Measurements from ENCODE around the gene SNX7.

Gene SNX7

GRCh38 chr1:98761219-98761865, 99.8 kb downstream of the SNX7 start:
- Histone ChIP-seq H3K36me3 (ENCODE audit: control insufficient read depth in 2 of 2, insufficient read depth in 2 of 2, low read length in 2 of 2) (peaks cover 0 to 6% of the 10 kb centered on the region in 2 donors), H3K27ac (ENCODE audit: low read depth in 2 of 2, low read length in 2 of 2) (no peak overlapping the region), H3K4me1 (ENCODE audit: control insufficient read depth in 2 of 2, insufficient read depth in 2 of 2, low read length in 2 of 2) (no peaks in the 10 kb centered on the region), H3K9ac (ENCODE audit: low read depth in 1 of 2, low read length in 2 of 2) (no peak overlapping the region), H3K27me3 (ENCODE audit: control insufficient read depth in 2 of 2, insufficient read depth in 2 of 2, low read length in 2 of 2) (no peaks in the 10 kb centered on the region), H3K4me3 (ENCODE audit: low read length in 2 of 2) (no peak overlapping the region), H3K9me3 (ENCODE audit: control insufficient read depth in 2 of 2, low read length in 2 of 2) (no peaks in the 10 kb centered on the region)

- Histone ChIP-seq H3K9ac (ENCODE audit: low read depth in 1 of 2, low read length in 2 of 2) (no peak overlapping the region), H3K4me3 (ENCODE audit: low read length in 2 of 2) (no peak overlapping the region), H3K27me3 (ENCODE audit: control insufficient read depth in 2 of 2, insufficient read depth in 2 of 2, low read length in 2 of 2) (no peaks in the 10 kb centered on the region), H3K4me1 (ENCODE audit: control insufficient read depth in 2 of 2, insufficient read depth in 2 of 2, low read length in 2 of 2) (no peaks in the 10 kb centered on the region), H3K36me3 (ENCODE audit: control insufficient read depth in 2 of 2, insufficient read depth in 2 of 2, low read length in 2 of 2) (peaks cover 0 to 6% of the 10 kb centered on the region in 2 donors), H3K27ac (ENCODE audit: low read depth in 2 of 2, low read length in 2 of 2) (no peak overlapping the region), H3K9me3 (ENCODE audit: control insufficient read depth in 2 of 2, low read length in 2 of 2) (no peaks in the 10 kb centered on the region)
These were observed 102.1 kb downstream of the SNX7 start for GRCh38 chr1:98763488-98764150.

- Histone ChIP-seq H3K9me3 (ENCODE audit: control insufficient read depth in 2 of 2, low read length in 2 of 2) (no peaks in the 10 kb centered on the region), H3K4me1 (ENCODE audit: control insufficient read depth in 2 of 2, insufficient read depth in 2 of 2, low read length in 2 of 2) (no peaks in the 10 kb centered on the region), H3K27ac (ENCODE audit: low read depth in 2 of 2, low read length in 2 of 2) (no peak overlapping the region)
These were observed 103.0 kb downstream of the SNX7 start for GRCh38 chr1:98764485-98764884.

GRCh38 chr1:98766255-98766654, 104.7 kb downstream of the SNX7 start:
- Histone ChIP-seq H3K36me3 (ENCODE audit: control insufficient read depth in 2 of 2, insufficient read depth in 2 of 2, low read length in 2 of 2) (peaks cover 0 to 6% of the 10 kb centered on the region in 2 donors), H3K9ac (ENCODE audit: low read depth in 1 of 2, low read length in 2 of 2) (no peak overlapping the region), H3K4me1 (ENCODE audit: control insufficient read depth in 2 of 2, insufficient read depth in 2 of 2, low read length in 2 of 2) (no peaks in the 10 kb centered on the region), H3K27ac (ENCODE audit: low read depth in 2 of 2, low read length in 2 of 2) (no peak overlapping the region), H3K9me3 (ENCODE audit: control insufficient read depth in 2 of 2, low read length in 2 of 2) (no peaks in the 10 kb centered on the region), H3K27me3 (ENCODE audit: control insufficient read depth in 2 of 2, insufficient read depth in 2 of 2, low read length in 2 of 2) (no peaks in the 10 kb centered on the region), H3K4me3 (ENCODE audit: low read length in 2 of 2) (no peak overlapping the region)

More at GRCh38 chr1:98764485-98764884, 103.0 kb downstream of the SNX7 start:
- Histone ChIP-seq H3K9ac (ENCODE audit: low read depth in 1 of 2, low read length in 2 of 2) (no peak overlapping the region), H3K4me3 (ENCODE audit: low read length in 2 of 2) (no peak overlapping the region), H3K27me3 (ENCODE audit: control insufficient read depth in 2 of 2, insufficient read depth in 2 of 2, low read length in 2 of 2) (no peaks in the 10 kb centered on the region), H3K36me3 (ENCODE audit: control insufficient read depth in 2 of 2, insufficient read depth in 2 of 2, low read length in 2 of 2) (peaks cover 0 to 6% of the 10 kb centered on the region in 2 donors)

- Histone ChIP-seq H3K4me1 (ENCODE audit: control insufficient read depth in 2 of 2, insufficient read depth in 2 of 2, low read length in 2 of 2) (no peaks in the 10 kb centered on the region), H3K9ac (ENCODE audit: low read depth in 1 of 2, low read length in 2 of 2) (no peak overlapping the region), H3K4me3 (ENCODE audit: low read length in 2 of 2) (no peak overlapping the region), H3K36me3 (ENCODE audit: control insufficient read depth in 2 of 2, insufficient read depth in 2 of 2, low read length in 2 of 2) (peaks cover 0 to 3% of the 10 kb centered on the region in 2 donors), H3K27me3 (ENCODE audit: control insufficient read depth in 2 of 2, insufficient read depth in 2 of 2, low read length in 2 of 2) (no peaks in the 10 kb centered on the region), H3K27ac (ENCODE audit: low read depth in 2 of 2, low read length in 2 of 2) (no peak overlapping the region), H3K9me3 (ENCODE audit: control insufficient read depth in 2 of 2, low read length in 2 of 2) (no peaks in the 10 kb centered on the region)
These were observed 107.6 kb downstream of the SNX7 start for GRCh38 chr1:98769162-98769561.

- H3K4me1 ChIP-seq (ENCODE audit: control insufficient read depth in 2 of 2, insufficient read depth in 2 of 2, low read length in 2 of 2), result no peaks in the 10 kb centered on the region
- no peak overlapping the region for H3K9ac ChIP-seq (ENCODE audit: low read depth in 1 of 2, low read length in 2 of 2)
- H3K27me3 ChIP-seq (ENCODE audit: control insufficient read depth in 2 of 2, insufficient read depth in 2 of 2, low read length in 2 of 2), result no peaks in the 10 kb centered on the region
- no peaks in the 10 kb centered on the region for H3K9me3 ChIP-seq (ENCODE audit: control insufficient read depth in 2 of 2, low read length in 2 of 2)
- no peak overlapping the region for H3K27ac ChIP-seq (ENCODE audit: low read depth in 2 of 2, low read length in 2 of 2)
- H3K4me3 ChIP-seq (ENCODE audit: low read length in 2 of 2), result no peak overlapping the region
- H3K36me3 ChIP-seq (ENCODE audit: control insufficient read depth in 2 of 2, insufficient read depth in 2 of 2, low read length in 2 of 2), result no peaks in the 10 kb centered on the region
These were observed 120.4 kb downstream of the SNX7 start for GRCh38 chr1:98781906-98782305.

- Histone ChIP-seq H3K36me3 (ENCODE audit: control insufficient read depth in 2 of 2, insufficient read depth in 2 of 2, low read length in 2 of 2) (no peaks in the 10 kb centered on the region), H3K4me3 (ENCODE audit: low read length in 2 of 2) (no peak overlapping the region), H3K27ac (ENCODE audit: low read depth in 2 of 2, low read length in 2 of 2) (no peak overlapping the region), H3K9me3 (ENCODE audit: control insufficient read depth in 2 of 2, low read length in 2 of 2) (no peaks in the 10 kb centered on the region), H3K27me3 (ENCODE audit: control insufficient read depth in 2 of 2, insufficient read depth in 2 of 2, low read length in 2 of 2) (no peaks in the 10 kb centered on the region), H3K9ac (ENCODE audit: low read depth in 1 of 2, low read length in 2 of 2) (no peak overlapping the region), H3K4me1 (ENCODE audit: control insufficient read depth in 2 of 2, insufficient read depth in 2 of 2, low read length in 2 of 2) (no peaks in the 10 kb centered on the region)
These were observed 122.3 kb downstream of the SNX7 start for GRCh38 chr1:98783821-98784220.

GRCh38 chr1:98791498-98791897, 130.0 kb downstream of the SNX7 start:
- Histone ChIP-seq H3K27ac (ENCODE audit: low read depth in 2 of 2, low read length in 2 of 2) (no peak overlapping the region), H3K9me3 (ENCODE audit: control insufficient read depth in 2 of 2, low read length in 2 of 2) (no peaks in the 10 kb centered on the region), H3K4me3 (ENCODE audit: low read length in 2 of 2) (no peak overlapping the region), H3K4me1 (ENCODE audit: control insufficient read depth in 2 of 2, insufficient read depth in 2 of 2, low read length in 2 of 2) (no peaks in the 10 kb centered on the region), H3K27me3 (ENCODE audit: control insufficient read depth in 2 of 2, insufficient read depth in 2 of 2, low read length in 2 of 2) (no peaks in the 10 kb centered on the region), H3K36me3 (ENCODE audit: control insufficient read depth in 2 of 2, insufficient read depth in 2 of 2, low read length in 2 of 2) (no peaks in the 10 kb centered on the region), H3K9ac (ENCODE audit: low read depth in 1 of 2, low read length in 2 of 2) (no peak overlapping the region)

GRCh38 chr1:98792123-98792522, 130.6 kb downstream of the SNX7 start:
- no peak overlapping the region for H3K27ac ChIP-seq (ENCODE audit: low read depth in 2 of 2, low read length in 2 of 2)
- no peak overlapping the region for H3K4me3 ChIP-seq (ENCODE audit: low read length in 2 of 2)
- no peaks in the 10 kb centered on the region for H3K36me3 ChIP-seq (ENCODE audit: control insufficient read depth in 2 of 2, insufficient read depth in 2 of 2, low read length in 2 of 2)

GRCh38 chr1:98793136-98793535, 131.6 kb downstream of the SNX7 start:
- H3K27me3 ChIP-seq (ENCODE audit: control insufficient read depth in 2 of 2, insufficient read depth in 2 of 2, low read length in 2 of 2), result no peaks in the 10 kb centered on the region
- no peaks in the 10 kb centered on the region for H3K36me3 ChIP-seq (ENCODE audit: control insufficient read depth in 2 of 2, insufficient read depth in 2 of 2, low read length in 2 of 2)

More at GRCh38 chr1:98792123-98792522, 130.6 kb downstream of the SNX7 start:
- Histone ChIP-seq H3K9me3 (ENCODE audit: control insufficient read depth in 2 of 2, low read length in 2 of 2) (no peaks in the 10 kb centered on the region), H3K9ac (ENCODE audit: low read depth in 1 of 2, low read length in 2 of 2) (no peak overlapping the region), H3K27me3 (ENCODE audit: control insufficient read depth in 2 of 2, insufficient read depth in 2 of 2, low read length in 2 of 2) (no peaks in the 10 kb centered on the region), H3K4me1 (ENCODE audit: control insufficient read depth in 2 of 2, insufficient read depth in 2 of 2, low read length in 2 of 2) (no peaks in the 10 kb centered on the region)

More at GRCh38 chr1:98793136-98793535, 131.6 kb downstream of the SNX7 start:
- Histone ChIP-seq H3K4me1 (ENCODE audit: control insufficient read depth in 2 of 2, insufficient read depth in 2 of 2, low read length in 2 of 2) (no peaks in the 10 kb centered on the region), H3K27ac (ENCODE audit: low read depth in 2 of 2, low read length in 2 of 2) (no peak overlapping the region), H3K4me3 (ENCODE audit: low read length in 2 of 2) (no peak overlapping the region), H3K9me3 (ENCODE audit: control insufficient read depth in 2 of 2, low read length in 2 of 2) (peaks cover 0 to 2% of the 10 kb centered on the region in 2 donors), H3K9ac (ENCODE audit: low read depth in 1 of 2, low read length in 2 of 2) (no peak overlapping the region)
